ENCODE data around the gene RNF223. TPM values are rescaled to one million over a fixed set of nuclear protein-coding genes. Genes with fewer than 3 reads are reported as not detected.
A peak's percentile ranks its signal among the peaks of the same experiment; 100 is the strongest.

Gene RNF223
- 0.62 TPM for total RNA-seq

DNA sequence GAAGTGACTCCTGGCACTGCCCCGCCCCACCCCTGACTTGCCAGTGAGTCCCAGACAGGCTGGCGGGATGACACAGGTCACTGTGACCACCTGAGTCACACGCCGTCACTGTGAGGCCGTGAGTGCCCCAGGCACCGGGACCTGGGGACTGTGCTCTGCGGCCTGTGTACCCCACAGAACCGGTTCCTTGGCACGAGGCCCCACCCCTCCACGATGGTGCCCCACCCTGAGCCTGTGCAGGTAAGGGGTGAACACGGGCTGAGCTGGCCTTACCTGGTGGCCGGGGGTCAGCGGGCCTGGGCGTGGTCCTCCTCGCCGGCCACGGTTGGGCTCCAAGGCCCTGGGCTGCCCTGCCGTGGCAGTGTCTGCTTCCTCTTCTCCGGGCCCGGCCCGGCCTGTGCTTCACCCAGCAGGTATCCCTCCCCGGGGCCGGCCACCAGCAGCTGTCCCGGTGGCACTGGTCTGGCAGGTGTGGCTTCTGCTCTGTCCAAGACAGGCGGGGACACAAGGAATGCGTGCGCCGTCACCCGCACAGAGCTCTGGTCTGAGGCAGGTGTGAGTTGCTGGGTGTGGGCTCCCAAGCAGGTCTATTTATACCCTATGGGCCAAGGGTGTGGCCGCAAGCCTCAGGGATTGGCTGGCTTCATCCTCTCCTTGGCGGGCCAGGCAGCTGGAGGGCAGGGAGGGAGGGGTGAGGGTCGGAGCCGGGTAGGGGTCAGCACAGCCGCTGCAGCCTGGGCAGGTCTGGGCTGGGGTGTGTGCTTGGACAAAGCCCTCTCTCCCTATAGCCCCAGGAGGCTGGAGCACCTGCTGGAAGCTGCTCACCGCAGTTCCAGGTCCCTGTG is at the start of gene RNF223:
Gene RNF223, minus strand, starts transcription at position 564 of the 845 bp plus-strand sequence. CDS start 1,740 bp downstream, outside the sequence.
- peak; percentile 68 for DNase-seq

DNA sequence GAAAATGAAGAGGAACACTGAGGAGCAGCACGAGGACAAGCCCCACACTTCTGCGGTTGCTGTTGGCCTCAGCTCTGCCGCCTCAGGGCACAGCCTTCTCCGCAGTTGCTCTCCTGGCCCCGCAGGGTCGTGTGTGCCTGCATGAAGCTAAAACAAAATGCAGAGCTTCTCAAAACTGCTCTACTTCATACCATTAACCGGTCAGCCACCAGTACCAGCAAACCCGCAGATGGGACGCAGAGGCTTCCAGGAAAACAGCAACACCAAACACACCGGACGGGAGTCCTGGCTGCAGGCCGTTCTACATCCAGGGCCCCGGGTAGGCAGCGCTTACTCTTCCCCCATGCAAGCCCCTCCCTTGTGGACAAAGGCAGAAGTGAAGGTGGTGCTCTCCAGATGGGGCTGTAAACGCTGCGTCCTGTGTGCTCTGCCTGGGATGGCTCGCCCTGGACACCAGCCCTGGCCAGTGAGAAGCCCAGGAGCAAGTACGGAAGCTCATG is 48.9 kb upstream of the RNF223 start:
- DNase-seq, result peak; percentile 27

DNA sequence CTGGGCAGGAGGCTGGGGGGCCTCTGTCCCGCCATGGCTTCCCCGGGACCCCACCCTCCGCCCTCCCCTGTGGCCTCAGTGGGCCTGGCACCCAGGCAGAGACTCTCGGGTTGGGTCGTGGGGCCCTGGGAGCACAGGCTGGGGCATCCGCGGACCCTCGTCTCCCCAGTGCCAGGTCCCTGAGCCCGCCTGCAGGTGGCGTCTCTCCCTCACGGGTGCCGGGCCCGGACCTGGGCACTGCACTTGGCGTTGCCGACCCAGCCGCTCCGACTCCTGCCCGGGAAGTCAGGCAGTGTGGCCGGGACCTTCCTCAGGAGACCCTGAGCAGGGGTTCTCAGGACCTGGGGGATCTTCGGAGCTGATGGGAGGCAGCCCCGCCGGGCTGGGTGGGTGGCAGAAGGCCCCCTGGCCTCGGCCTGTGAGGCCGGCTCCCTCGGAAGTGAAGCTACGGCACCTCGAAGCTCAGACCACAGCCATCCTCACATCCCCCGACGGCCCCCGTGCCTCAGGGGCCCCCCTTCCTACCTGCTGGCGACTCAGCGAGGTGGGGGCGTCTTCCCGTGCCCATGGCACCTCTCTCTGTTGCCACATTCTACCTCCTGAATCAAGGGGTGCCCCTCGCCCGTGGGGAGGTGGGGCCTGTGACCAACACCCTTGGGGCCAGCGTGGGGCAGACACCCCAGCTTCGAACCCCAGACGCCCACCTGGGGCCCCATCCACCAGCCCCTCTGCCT is 48.1 kb upstream of the RNF223 start:
- peak; percentile 88 for DNase-seq

DNA sequence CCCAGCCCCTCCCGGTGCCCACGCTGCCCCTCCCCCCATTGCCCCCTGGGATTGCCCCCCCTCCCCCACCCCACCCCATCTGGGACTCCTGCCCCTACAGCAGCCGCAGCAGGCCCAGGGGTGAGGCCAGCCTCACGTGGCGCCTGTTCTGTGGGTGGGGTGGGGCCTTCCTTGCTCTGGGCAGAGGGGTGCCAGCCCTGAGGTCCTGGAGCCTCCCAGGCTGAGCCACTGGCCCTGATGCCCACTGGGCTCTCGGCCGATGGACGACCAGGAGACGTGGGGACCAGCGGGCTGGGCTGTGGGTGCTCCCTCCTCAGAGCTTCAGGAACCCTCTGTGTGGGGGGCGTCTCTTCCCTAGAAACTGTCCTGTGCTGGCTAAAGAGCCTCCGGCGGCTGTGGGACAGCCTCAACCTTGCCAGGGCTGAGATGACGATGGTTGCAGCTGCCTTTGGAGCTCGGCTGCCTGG is 47.5 kb upstream of the RNF223 start:
- no peak for DNase-seq

DNA sequence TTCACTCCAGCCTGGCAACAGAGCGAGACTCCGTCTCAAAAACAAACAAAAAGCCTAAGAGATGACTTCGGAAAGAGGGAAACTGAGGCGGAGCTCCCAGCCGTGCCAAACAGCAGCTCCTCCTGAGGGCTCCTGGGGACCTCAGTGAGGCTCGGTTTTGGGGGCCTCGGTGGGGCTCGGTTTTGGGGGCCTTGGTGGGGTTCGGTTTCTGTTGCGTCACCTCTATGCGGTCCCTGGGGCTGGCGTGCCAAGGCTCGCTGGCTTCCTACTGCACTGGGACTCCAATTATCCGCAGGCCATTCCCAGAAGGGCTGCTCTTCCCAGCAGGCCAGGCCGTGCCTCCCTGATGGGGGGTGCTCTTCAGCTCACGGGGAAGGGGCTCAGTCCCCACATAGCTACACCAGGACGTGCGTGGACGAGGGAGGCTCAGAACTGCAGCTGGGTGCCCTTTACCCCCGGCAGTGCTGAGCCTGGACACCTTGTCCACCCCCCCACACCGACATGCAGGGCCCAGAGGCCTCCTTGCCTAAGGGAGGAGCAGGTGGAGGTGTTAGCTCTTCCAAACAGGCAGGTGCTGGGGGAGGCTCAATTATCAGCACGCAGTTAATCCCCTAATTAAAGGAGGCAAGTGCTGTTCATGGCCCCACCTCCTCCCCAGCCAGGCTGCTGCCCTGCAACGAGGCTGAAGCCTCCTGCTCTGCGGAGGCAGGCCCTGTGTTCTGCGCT is 46.9 kb upstream of the RNF223 start:
- no peak for DNase-seq

DNA sequence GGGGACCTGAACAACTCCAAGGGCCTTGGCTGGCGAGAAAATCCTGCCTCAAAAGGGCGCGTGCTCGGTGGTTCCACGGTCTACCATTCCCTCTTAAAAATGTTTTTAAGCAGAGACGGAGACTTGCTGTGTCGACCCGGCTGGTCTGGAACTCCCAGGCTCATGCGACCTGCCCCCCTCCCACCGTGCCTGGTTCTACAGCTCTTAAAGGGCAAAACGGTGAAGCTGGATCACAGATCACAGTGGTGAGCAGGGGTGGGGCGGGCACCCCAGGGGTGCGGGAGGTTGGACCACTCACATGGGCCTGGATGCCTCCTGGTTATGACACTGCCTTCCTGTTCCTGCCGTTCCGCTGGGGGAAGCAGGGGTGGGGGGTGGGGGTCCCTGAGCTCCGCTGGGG is 46.0 kb upstream of the RNF223 start:
- no peak for DNase-seq

DNA sequence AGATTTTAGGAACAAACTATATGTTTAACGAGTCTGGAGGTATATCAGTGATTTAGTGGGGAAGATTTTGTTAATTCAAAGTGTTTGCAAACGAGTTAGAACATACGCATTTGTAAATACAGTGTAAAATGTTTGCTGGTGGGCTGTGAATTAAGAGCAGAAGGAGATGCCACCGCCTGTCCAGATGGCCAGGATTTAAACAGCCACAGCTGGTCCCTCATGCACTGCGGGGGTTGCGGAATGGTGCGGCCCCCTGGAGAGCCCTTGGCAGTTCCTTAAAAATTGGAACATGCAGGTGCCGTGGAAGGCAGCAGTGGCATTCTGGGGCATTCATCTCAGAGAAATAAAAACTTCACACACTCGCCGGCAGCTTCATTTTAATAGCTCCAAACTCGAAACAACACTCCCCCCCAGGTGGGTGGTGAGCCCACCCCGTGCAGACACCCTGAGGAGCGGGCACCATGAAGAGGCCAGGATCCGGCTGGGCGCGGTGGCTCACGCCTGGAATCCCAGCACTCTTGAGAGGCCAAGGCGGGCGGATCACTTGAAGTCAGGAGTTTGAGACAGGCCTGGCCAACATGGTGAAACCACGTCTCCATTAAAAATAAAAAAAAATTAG is 45.3 kb upstream of the RNF223 start:
- DNase-seq, result no peak

DNA sequence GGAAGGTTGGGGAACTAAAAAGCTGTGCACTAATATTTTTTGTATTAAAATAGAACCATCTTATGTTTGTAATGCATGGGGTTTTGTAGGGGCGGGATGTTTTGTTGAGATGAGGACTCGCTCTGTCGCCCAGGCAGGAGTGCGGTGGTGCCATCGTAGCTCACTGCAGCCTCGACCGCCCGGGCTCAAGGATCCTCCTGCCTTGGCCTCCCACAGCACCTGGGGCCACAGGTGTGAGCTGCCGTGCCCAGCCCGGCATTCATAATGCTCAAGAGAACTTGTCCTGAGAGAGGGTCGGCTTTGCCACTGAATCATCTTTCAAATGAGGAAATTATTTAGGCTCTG is 44.7 kb upstream of the RNF223 start:
- no peak for DNase-seq

DNA sequence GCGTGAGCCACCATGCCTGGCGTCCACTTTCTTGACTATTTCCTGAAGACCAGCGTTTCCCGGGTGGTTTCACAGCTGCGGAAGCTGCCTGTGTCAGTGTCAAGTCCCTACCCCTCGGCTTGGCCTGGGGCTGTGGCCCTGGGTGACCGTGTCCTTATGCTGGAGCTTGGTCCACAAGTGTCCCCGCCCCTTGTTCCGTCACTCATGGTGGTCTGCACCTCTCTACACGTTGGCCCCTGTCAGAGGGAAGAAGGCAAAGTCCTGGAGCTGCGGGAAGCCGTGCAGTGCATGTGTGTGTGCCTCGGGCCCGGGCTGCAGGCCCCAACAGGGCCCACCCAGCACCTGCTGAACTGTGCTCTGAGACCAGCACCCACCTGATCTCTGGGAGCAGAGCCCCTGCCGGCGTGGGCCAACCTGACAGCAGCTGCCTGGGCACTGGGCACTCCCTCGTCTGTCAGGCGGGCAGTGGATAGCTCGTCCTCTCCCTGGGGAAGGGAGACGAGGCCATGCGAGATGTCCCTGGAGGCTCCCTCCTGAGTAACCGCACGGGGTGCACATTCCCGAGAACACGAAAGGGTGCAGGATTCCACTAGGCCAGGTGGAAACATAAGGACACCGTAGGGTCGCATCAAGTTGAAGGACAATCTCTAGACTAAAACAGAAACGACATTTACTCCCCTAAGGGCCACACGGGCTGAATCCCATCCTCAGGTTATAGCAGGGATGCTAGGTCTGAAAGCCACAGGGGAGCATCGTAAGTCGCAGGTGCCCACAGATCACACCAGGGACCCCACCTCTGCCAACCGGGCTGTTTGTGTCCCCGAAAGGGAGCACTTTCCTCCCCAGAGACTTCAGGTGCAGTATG is 44.1 kb upstream of the RNF223 start:
- no peak for DNase-seq

DNA sequence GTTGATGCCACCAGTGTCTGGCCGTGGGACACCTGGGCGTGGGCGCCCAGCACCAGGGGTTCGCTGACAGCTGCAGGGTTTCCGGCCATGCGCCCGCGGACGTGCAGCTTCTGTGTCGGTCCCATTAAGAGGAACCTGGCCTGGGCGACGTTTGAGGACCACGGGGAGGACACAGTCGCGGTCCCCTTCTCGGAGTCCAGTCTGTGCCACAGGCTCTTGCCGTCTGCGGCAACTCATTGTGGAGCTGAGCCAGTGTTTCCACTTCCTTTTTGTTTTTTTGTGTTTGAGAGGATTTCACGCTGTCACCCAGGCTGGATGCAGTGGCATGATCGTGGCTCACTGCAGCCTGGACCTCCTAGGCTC is 43.3 kb upstream of the RNF223 start:
- no peak for DNase-seq

DNA sequence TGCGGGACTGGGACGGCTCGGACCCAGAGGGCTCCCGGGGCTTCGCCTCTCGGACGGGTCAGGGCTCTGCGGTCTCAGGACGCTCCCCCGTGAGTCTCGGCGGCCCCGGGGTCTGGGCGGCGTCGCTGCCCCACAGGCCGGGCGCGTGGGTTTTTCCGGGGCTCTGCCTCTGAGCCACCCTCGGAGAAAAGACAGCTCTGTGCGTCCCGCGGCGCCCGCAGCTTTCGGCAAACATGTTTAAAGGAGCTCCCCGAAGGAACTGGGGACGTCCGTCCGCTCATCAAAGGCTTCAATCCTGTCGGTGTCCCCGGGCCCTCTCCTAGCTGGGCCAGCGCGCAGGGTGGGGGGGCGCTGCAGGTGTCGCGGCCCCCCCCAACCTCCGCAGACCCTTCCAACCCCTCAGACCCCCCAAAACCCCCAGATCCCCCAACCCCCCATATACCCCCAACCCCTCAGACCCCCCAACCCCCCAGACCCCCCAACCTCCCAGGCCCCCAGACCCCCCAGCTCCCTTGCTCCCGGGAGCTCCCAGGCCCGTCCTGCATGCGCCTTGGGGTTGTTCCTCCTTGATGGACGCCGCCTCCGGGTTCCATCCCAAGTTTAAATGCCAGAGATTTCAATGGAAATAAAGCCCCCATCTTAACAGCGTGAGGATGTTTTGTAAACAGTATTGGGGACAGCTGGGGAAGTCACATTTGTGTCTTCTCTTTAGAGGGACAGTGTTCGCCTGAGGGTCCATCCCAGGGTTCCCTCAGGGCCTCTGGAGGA is 42.8 kb upstream of the RNF223 start:
- no peak for DNase-seq

DNA sequence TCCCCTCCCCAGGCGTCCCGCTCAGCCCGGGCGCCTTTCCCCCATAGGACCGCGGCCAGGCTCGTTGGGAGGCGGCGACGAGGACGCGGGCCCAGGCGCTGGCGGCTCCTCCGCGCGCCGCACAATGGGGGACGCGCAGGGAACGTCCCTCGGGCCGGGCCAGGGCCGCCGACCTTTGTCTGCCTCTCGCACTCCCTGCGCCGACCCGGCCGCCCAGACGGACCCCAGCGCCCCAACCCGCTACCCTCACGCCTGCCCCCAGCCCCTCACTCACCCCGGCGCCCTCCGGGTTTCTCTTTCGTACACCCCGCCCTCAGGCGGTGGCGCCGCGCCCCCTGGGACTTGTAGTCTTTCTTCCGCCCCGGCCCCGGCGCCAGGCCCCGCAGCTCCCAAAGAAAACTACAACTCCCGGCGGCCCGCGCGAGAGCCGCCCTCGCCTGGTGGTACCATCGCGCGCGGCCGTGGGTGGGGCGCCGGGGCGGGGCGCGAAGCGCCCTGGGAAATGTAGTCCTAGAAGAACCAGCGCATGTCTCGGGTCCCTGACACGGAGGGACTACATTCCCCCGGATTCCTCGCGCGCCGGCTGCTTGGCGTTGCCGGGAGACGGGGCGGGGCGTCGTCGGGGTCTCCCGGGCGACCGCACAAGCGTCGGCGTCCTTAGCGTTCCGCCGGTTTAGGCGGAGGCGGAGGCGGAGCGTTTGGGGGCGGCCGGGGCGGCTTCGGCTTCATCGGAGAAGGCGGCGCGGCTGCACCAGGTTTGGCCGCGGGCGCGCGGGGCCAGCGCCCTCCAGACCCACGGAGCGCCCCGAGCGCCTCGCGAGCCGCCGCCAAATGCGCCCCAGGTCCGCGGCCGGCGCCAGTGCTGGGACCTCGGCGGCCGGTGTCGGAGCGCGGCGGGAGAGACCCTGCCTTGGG is 41.9 kb upstream of the RNF223 start, which contains the start of gene C1orf159:
Gene C1orf159, minus strand, starts transcription at position 304 of the 915 bp plus-strand sequence. CDS start 24,546 bp downstream, outside the sequence.
- DNase-seq, result peak; percentile 99

DNA sequence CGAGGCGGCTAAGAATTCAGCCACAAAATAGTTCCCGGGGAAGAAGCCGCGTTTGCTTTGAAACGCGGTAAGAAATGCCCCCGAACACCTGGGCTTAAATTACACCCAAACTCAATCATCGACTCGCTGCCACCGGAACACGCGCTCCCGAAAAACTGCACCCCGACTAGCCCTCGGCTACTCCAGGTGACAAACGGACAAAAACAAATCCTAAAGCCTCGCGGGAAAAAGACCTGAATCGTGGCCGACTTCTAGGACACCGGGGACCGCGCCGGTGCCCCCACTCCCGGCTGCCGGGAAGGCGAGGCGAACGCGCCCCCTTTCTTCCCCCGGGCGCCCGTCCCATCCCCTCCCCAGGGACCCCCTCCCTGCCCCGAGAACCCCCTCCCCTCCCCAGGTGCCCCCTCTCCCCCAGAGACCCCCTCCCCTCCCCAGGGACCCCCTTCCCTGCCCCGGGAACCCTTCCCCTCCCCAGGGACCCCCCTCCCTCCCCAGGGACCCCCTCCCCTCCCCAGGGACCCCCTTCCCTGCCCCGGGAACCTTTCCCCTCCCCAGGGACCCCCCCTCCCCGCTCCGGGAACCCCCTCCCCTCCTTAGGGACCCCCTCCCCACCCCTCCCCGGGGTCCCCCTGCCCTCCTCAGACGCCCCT is 41.2 kb upstream of the RNF223 start:
- DNase-seq, result no peak

DNA sequence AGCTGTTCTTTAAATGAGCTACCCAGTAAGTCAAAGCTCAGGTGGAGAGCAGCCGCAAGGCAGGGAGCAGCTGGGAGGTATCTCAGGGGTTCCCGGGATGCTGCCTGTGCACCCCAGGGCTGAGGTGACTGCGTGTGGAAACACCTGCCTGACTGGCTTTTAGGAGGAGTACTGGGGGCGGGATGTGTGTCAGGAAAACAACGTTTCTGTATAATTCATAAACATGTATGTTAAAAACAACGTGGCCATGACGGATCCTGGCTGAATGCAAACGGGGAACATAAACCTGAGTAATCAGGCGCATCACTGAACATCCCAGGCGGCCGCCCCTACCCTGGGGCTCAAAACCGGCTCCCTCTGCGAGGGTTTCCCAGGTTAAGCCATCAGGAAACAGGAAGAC is 40.3 kb upstream of the RNF223 start:
- DNase-seq, result no peak

DNA sequence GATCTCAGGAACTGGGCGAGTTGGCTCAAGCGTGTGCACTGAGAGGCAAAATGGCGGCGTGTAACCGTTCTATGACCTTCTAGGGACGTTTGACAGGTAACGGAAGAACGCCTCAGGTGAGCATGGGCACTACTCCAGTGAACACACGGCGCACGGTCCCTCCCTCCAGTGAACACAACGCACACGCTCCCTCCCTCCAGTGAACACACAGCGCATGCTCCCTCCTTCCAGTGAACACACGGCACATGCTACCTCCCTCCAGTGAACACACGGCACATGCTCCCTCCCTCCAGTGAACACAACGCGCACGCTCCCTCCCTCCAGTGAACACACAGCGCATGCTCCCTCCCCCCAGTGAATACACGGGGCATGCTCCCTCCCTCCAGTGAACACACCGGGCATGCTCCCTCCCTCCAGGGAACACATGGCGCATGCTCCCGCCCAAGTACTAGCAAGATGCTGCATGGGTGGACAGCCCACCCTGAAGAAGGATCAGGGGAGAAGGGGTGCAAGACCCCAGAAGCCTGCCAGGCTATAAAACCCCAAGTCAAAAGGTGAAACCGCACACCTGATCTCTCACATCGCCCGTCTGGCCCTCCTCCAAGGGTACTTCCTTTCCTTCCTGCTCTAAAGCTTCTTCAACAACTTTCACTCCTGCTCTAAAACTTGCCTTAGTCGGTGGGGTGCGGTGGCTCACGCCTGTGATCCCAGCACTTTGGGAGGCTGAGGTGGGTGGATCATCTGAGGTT is 38.3 kb upstream of the RNF223 start:
- no peak for DNase-seq

DNA sequence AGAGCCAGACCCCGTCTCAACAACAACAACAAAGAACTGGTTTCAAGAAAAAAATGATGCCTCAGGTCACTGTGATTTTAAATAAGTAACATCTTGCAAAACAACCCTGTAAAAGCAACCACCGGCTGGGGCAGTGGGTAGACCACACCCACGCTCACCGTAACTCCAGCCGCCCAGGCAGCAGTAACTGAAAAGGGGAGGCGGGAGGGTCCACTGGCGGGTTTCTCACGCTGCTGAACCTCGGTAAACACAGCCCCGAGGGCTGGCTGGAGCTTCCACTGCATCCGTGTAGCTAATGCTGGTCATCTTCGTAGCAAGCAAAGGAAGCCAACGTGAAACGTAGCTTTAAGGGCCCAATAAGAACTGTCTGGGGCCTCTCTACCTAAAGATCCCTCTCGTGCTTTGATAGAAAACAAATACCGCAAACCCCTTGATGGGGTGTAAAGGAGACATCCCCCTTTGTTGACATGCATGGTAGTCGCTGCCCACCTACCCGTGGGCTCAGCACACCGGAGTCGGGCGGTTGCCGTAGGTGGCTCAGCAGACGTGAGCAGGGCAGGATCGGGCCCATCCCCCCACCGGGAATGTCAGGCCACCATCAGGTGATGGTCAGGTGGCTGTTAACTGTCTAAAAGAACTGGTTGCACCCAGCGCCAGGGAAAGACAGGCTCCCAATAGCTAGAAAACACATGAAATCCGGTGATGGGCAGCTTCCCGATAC is 37.6 kb upstream of the RNF223 start:
- DNase-seq, result no peak

DNA sequence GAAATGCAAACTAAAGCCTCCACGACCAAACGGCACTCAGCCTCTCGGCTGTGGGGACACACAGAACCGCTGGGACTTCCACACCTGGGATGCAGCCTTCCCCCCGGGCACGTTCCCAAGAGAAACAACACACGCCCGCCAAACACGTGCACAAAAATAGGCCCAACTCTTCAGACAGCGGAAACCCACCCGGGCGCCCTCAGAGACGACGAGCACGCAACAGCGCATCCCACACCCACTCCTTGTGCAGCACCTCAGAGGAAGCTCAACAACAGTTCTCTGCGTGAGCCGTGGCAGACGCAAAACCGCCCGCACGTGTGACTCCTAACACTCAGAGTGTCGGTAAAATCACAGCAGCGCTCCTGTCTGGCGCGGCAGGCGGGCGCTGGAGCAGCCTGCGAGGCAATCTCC is 36.5 kb upstream of the RNF223 start:
- DNase-seq, result no peak
